GM21447 (cell line): Measurements from ENCODE around the gene GOLGA8T.
"Not testable (repeated sequence)": the region's sequence is repeated elsewhere in the genome, so short reads cannot be mapped to it uniquely, and the experiment has no call there.

Experiments
- ATAC-seq: cut with Tn5 transposase; IDR thresholded peaks from one replicate; pipeline ENCODE4 v1.9.1; 2021; ENCODE audit not compliant: unreplicated experiment

Gene GOLGA8T

GRCh38 chr15:30191143-30191542, 56.3 kb downstream of the GOLGA8T start:
- not testable (repeated sequence) for ATAC-seq

- not testable (repeated sequence) for ATAC-seq
Observed at GRCh38 chr15:30191639-30192038, 56.8 kb downstream of the GOLGA8T start.

- not testable (repeated sequence) for ATAC-seq
Observed at GRCh38 chr15:30192119-30192745, 57.4 kb downstream of the GOLGA8T start.

- not testable (repeated sequence) for ATAC-seq
Observed at GRCh38 chr15:30192892-30193291, 58.0 kb downstream of the GOLGA8T start.
